GM18873 (cell line): Measurements from ENCODE around the gene ASTL.

ENCODE experiments used
- ATAC-seq: cut with Tn5 transposase; IDR thresholded peaks from one replicate; pipeline ENCODE4 v1.9.1; 2021; ENCODE audit warnings: mild to moderate bottlenecking, moderate library complexity, moderate number of reproducible peaks; ENCODE audit not compliant: unreplicated experiment, low FRiP score

The ASTL gene

GRCh38 chr2:96115631-96116423, 22.5 kb downstream of the ASTL start:
- no peak for ATAC-seq

GRCh38 chr2:96114903-96115581, 23.3 kb downstream of the ASTL start:
- ATAC-seq: no peak

- ATAC-seq: no peak
These were observed 23.8 kb downstream of the ASTL start for GRCh38 chr2:96114546-96114902.

GRCh38 chr2:96113951-96114350, 24.4 kb downstream of the ASTL start:
- no peak for ATAC-seq

GRCh38 chr2:96113367-96113677, 25.0 kb downstream of the ASTL start:
- ATAC-seq: no peak

- ATAC-seq: no peak
These were observed 25.6 kb downstream of the ASTL start for GRCh38 chr2:96112501-96113366.

- no peak for ATAC-seq
These were observed 26.3 kb downstream of the ASTL start for GRCh38 chr2:96111823-96112500.

GRCh38 chr2:96111257-96111640, 27.1 kb downstream of the ASTL start:
- ATAC-seq: no peak

- no peak for ATAC-seq
These were observed 27.6 kb downstream of the ASTL start for GRCh38 chr2:96110621-96111256.

GRCh38 chr2:96109931-96110511, 28.3 kb downstream of the ASTL start:
- no peak for ATAC-seq

- no peak for ATAC-seq
These were observed 29.0 kb downstream of the ASTL start for GRCh38 chr2:96109361-96109680.

- no peak for ATAC-seq
These were observed 29.6 kb downstream of the ASTL start for GRCh38 chr2:96108541-96109360.

- ATAC-seq: no peak
These were observed 30.2 kb downstream of the ASTL start for GRCh38 chr2:96108151-96108540.

GRCh38 chr2:96107708-96108065, 30.6 kb downstream of the ASTL start:
- no peak for ATAC-seq

- ATAC-seq: no peak
These were observed 31.2 kb downstream of the ASTL start for GRCh38 chr2:96106991-96107707.

GRCh38 chr2:96105994-96106715, 32.1 kb downstream of the ASTL start:
- no peak for ATAC-seq

- ATAC-seq: no peak
These were observed 33.0 kb downstream of the ASTL start for GRCh38 chr2:96105152-96105915.
